HEK293 (cell line): ENCODE results near the gene ZBBX.

Source experiments
- CTCF ChIA-PET: fragments of 350-600 bp; formaldehyde crosslinking; extraction: SDS; loops from one replicate; lab custom pipeline; 2021; ENCODE audit warnings: antibody characterized with exemption; lab: Yijun Ruan, JAX
- POLR2A ChIA-PET: fragments of 300-600 bp; formaldehyde crosslinking; extraction: SDS; loops from one replicate; lab custom pipeline; 2020; ENCODE audit warnings: antibody characterized with exemption, inconsistent platforms; lab: Yijun Ruan, JAX
- H3K27ac ChIP-seq: fragments of 200-500 bp; sonication (Bioruptor generic); 2 replicates; pipeline ENCODE4 v1.5.1; 2014; ENCODE audit warnings: low read depth, low read length, control low read depth, inconsistent platforms; ENCODE audit errors: extremely low read depth
- H3K36me3 ChIP-seq, 2 experiments: fragments of 200-500 bp in 1 of 2; sonication (Bioruptor generic) in 1 of 2; 1 replicate in 1 of 2; 2 replicates in 1 of 2; pipeline ENCODE4 v1.5.1; 2014 to 2017; ENCODE audit warnings: inconsistent platforms in 2 of 2, low read length in 2 of 2; ENCODE audit not compliant: control insufficient read depth in 2 of 2, insufficient read depth in 1 of 2
- H3K4me1 ChIP-seq: fragments of 200-500 bp; sonication (Bioruptor generic); 2 replicates; pipeline ENCODE4 v1.5.1; 2014; ENCODE audit warnings: mild to moderate bottlenecking, low read length, inconsistent platforms; ENCODE audit not compliant: control insufficient read depth, insufficient read depth
- H3K4me3 ChIP-seq: 2 replicates; pipeline ENCODE4 v1.5.1; 2011; ENCODE audit warnings: low read depth, mild to moderate bottlenecking, control low read depth, low read length, moderate library complexity
- H3K9me3 ChIP-seq: fragments of 200-500 bp; sonication (Bioruptor generic); 2 replicates; pipeline ENCODE4 v1.5.1; 2014; ENCODE audit warnings: low read depth, low read length, inconsistent platforms; ENCODE audit not compliant: control insufficient read depth, insufficient read depth
- FEZF1 ChIP-seq: fragments of 450-650 bp; formaldehyde crosslinking; IDR thresholded peaks from 2 replicates; pipeline ENCODE4 v1.5.1; 2016; ENCODE audit warnings: missing biosample characterization, missing genetic modification characterization
- GLI4 ChIP-seq: fragments of 450-650 bp; formaldehyde crosslinking; IDR thresholded peaks from 2 replicates; pipeline ENCODE4 v1.5.1; 2016; ENCODE audit warnings: missing biosample characterization, missing genetic modification characterization
- HOXC10 ChIP-seq: sonication (generic); formaldehyde crosslinking; IDR thresholded peaks from 2 replicates; pipeline ENCODE4 v1.8.1; 2023; ENCODE audit warnings: mild to moderate bottlenecking, missing genetic modification reagents
- KLF10 ChIP-seq: fragments of 450-650 bp; IDR thresholded peaks from 2 replicates; pipeline ENCODE4 v1.5.1; 2018; ENCODE audit warnings: missing biosample characterization, mild to moderate bottlenecking, missing genetic modification characterization
- SALL2 ChIP-seq: fragments of 450-650 bp; formaldehyde crosslinking; IDR thresholded peaks from 2 replicates; pipeline ENCODE4 v1.5.0; 2017; ENCODE audit warnings: missing biosample characterization, mild to moderate bottlenecking, missing genetic modification characterization, borderline replicate concordance
- TCF7L2 ChIP-seq: IDR thresholded peaks from 2 replicates; pipeline ENCODE4 v1.6.1; 2011; ENCODE audit warnings: low read depth, mild to moderate bottlenecking, inconsistent platforms, low read length, moderate library complexity, borderline replicate concordance
- ZFP41 ChIP-seq: fragments of 450-650 bp; formaldehyde crosslinking; IDR thresholded peaks from 2 replicates; pipeline ENCODE4 v1.5.1; 2016; ENCODE audit warnings: missing biosample characterization, missing genetic modification characterization, borderline replicate concordance
- ZIC2 ChIP-seq: fragments of 450-650 bp; formaldehyde crosslinking; IDR thresholded peaks from 2 replicates; pipeline ENCODE4 v1.5.1; 2016; ENCODE audit warnings: missing biosample characterization, missing genetic modification characterization
- ZNF10 ChIP-seq: fragments of 450-650 bp; formaldehyde crosslinking; IDR thresholded peaks from 2 replicates; pipeline ENCODE4 v1.5.1; 2017; ENCODE audit warnings: missing biosample characterization, missing genetic modification characterization
- ZNF121 ChIP-seq: fragments of 450-650 bp; formaldehyde crosslinking; IDR thresholded peaks from 2 replicates; pipeline ENCODE4 v1.5.1; 2016; ENCODE audit warnings: missing biosample characterization, missing genetic modification characterization
- ZNF138 ChIP-seq: fragments of 450-650 bp; formaldehyde crosslinking; IDR thresholded peaks from 2 replicates; pipeline ENCODE4 v1.5.1; 2016; ENCODE audit warnings: missing biosample characterization, missing genetic modification characterization, borderline replicate concordance
- ZNF175 ChIP-seq: fragments of 450-650 bp; formaldehyde crosslinking; IDR thresholded peaks from 2 replicates; pipeline ENCODE4 v1.5.1; 2016; ENCODE audit warnings: missing biosample characterization, missing genetic modification characterization
- ZNF221 ChIP-seq: fragments of 450-650 bp; formaldehyde crosslinking; IDR thresholded peaks from 2 replicates; pipeline ENCODE4 v1.5.1; 2017; ENCODE audit warnings: missing biosample characterization, missing genetic modification characterization, borderline replicate concordance
- ZNF48 ChIP-seq: fragments of 450-650 bp; formaldehyde crosslinking; IDR thresholded peaks from 2 replicates; pipeline ENCODE4 v1.5.1; 2016; ENCODE audit warnings: missing biosample characterization, missing genetic modification characterization
- ZNF510 ChIP-seq: fragments of 450-650 bp; formaldehyde crosslinking; IDR thresholded peaks from 2 replicates; pipeline ENCODE4 v1.5.1; 2018; ENCODE audit warnings: mild to moderate bottlenecking, missing genetic modification characterization, missing biosample characterization; ENCODE audit not compliant: insufficient replicate concordance
- ZNF580 ChIP-seq: fragments of 450-650 bp; formaldehyde crosslinking; IDR thresholded peaks from 2 replicates; pipeline ENCODE4 v1.5.1; 2016; ENCODE audit warnings: missing biosample characterization, missing genetic modification characterization
- ZNF692 ChIP-seq: fragments of 450-650 bp; formaldehyde crosslinking; IDR thresholded peaks from 2 replicates; pipeline ENCODE4 v1.5.1; 2016; ENCODE audit warnings: missing biosample characterization, missing genetic modification characterization
- ZNF776 ChIP-seq: fragments of 450-650 bp; formaldehyde crosslinking; IDR thresholded peaks from 2 replicates; pipeline ENCODE4 v1.5.0; 2017; ENCODE audit warnings: missing biosample characterization, missing genetic modification characterization, borderline replicate concordance
- ZNF785 ChIP-seq: fragments of 450-650 bp; formaldehyde crosslinking; IDR thresholded peaks from 2 replicates; pipeline ENCODE4 v1.5.1; 2016; ENCODE audit warnings: missing biosample characterization, missing genetic modification characterization
- ZNF791 ChIP-seq: fragments of 450-650 bp; formaldehyde crosslinking; IDR thresholded peaks from 2 replicates; pipeline ENCODE4 v1.5.1; 2016; ENCODE audit warnings: missing biosample characterization, missing genetic modification characterization
- ZNF830 ChIP-seq: fragments of 450-650 bp; IDR thresholded peaks from 2 replicates; pipeline ENCODE4 v1.5.0; 2018; ENCODE audit warnings: missing biosample characterization, missing genetic modification characterization, low read depth, mild to moderate bottlenecking, moderate library complexity
- TF ChIP-seq, protein P1 (sequence below): fragments of 450-650 bp; formaldehyde crosslinking; IDR thresholded peaks from 2 replicates; pipeline ENCODE4 v1.5.1; 2017; ENCODE audit warnings: missing biosample characterization, missing genetic modification characterization
- TF ChIP-seq, protein P2 (sequence below): fragments of 450-650 bp; formaldehyde crosslinking; IDR thresholded peaks from 2 replicates; pipeline ENCODE4 v1.5.1; 2017; ENCODE audit warnings: missing biosample characterization, missing genetic modification characterization
- TF ChIP-seq, protein P3 (sequence below): fragments of 450-650 bp; formaldehyde crosslinking; IDR thresholded peaks from 2 replicates; pipeline ENCODE4 v1.5.1; 2017; ENCODE audit warnings: missing biosample characterization, missing genetic modification characterization
- TF ChIP-seq, protein P4 (sequence below): fragments of 450-650 bp; formaldehyde crosslinking; IDR thresholded peaks from 2 replicates; pipeline ENCODE4 v1.5.1; 2017; ENCODE audit warnings: missing biosample characterization, missing genetic modification characterization

ZBBX gene

DNA sequence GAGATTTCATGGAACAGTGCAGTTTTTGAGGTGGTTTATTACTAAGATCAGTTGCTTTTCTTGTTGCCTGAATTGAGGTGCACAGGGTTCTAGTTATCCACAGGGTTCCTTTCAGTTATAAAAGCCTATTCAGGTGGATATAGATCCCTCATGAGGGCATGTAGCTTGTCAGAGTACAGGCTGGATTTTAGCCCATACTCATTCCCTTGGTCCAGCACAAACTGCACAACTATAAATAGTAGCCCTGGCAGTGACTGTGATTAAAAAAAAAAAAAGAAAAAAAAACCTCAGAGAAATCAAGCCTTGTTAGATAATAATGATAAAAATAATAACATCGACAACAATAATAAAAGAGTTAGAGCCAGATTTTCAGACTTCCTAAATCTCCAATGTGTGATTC lies 154.3 kb downstream of the ZBBX start (continued):
- no peak for TF ChIP-seq GLI4 (tag by site-specific recombination)
- TF ChIP-seq ZNF121 (tag by site-specific recombination), result no peak
- no peak for TF ChIP-seq ZNF48 (tag by site-specific recombination)
- TF ChIP-seq ZNF175 (tag by site-specific recombination), result no peak
- TF ChIP-seq TCF7L2, result no peak
- no peak for TF ChIP-seq ZNF785

GRCh38 chr3:167209011-167209410 lies 171.1 kb downstream of the ZBBX start:
- Histone ChIP-seq H3K36me3 (no peaks in the 10 kb centered on the region), H3K27ac (no peak overlapping the region), H3K9me3 (no peaks in the 10 kb centered on the region), H3K4me3 (no peak overlapping the region), H3K4me1 (no peaks in the 10 kb centered on the region)
- TF ChIP-seq ZNF692 (no peak), HOXC10 (CRISPR knock-in tag) (no peak), ZNF830 (no peak), ZNF10 (tag by site-specific recombination) (no peak), ZFP41 (tag by site-specific recombination) (no peak)
- TF ChIP-seq, protein P1, sequence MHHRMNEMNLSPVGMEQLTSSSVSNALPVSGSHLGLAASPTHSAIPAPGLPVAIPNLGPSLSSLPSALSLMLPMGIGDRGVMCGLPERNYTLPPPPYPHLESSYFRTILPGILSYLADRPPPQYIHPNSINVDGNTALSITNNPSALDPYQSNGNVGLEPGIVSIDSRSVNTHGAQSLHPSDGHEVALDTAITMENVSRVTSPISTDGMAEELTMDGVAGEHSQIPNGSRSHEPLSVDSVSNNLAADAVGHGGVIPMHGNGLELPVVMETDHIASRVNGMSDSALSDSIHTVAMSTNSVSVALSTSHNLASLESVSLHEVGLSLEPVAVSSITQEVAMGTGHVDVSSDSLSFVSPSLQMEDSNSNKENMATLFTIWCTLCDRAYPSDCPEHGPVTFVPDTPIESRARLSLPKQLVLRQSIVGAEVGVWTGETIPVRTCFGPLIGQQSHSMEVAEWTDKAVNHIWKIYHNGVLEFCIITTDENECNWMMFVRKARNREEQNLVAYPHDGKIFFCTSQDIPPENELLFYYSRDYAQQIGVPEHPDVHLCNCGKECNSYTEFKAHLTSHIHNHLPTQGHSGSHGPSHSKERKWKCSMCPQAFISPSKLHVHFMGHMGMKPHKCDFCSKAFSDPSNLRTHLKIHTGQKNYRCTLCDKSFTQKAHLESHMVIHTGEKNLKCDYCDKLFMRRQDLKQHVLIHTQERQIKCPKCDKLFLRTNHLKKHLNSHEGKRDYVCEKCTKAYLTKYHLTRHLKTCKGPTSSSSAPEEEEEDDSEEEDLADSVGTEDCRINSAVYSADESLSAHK (tag by site-specific recombination), result no peak
- TF ChIP-seq, protein P2, sequence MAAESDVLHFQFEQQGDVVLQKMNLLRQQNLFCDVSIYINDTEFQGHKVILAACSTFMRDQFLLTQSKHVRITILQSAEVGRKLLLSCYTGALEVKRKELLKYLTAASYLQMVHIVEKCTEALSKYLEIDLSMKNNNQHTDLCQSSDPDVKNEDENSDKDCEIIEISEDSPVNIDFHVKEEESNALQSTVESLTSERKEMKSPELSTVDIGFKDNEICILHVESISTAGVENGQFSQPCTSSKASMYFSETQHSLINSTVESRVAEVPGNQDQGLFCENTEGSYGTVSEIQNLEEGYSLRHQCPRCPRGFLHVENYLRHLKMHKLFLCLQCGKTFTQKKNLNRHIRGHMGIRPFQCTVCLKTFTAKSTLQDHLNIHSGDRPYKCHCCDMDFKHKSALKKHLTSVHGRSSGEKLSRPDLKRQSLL (tag by site-specific recombination), result no peak
- TF ChIP-seq, protein P3, sequence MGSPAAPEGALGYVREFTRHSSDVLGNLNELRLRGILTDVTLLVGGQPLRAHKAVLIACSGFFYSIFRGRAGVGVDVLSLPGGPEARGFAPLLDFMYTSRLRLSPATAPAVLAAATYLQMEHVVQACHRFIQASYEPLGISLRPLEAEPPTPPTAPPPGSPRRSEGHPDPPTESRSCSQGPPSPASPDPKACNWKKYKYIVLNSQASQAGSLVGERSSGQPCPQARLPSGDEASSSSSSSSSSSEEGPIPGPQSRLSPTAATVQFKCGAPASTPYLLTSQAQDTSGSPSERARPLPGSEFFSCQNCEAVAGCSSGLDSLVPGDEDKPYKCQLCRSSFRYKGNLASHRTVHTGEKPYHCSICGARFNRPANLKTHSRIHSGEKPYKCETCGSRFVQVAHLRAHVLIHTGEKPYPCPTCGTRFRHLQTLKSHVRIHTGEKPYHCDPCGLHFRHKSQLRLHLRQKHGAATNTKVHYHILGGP (tag by site-specific recombination), result no peak
- ChIA-PET CTCF (no interaction called here), POLR2A (no interaction called here)

DNA sequence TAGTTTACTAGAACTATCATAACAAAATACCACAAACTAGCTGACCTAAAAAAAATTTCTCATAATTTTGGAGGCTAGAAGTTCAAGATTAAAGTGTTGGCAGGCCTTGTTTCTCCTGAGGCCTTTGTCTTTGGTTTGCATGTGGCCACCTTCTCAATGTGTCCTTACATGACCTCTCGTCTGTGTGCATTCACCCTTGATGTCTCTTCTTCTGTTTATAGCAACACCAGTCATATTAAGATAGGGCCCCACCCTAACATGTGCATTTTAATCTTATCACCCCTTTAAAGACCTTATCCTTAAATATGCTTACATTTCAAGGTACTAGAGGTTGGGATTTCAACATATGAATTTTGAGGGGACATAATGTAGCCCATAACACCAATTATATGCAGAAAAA lies 177.0 kb downstream of the ZBBX start:
- Histone ChIP-seq H3K9me3 (no peaks in the 10 kb centered on the region), H3K27ac (no peak overlapping the region), H3K4me3 (no peak overlapping the region), H3K4me1 (no peaks in the 10 kb centered on the region), H3K36me3 (no peaks in the 10 kb centered on the region)
- ChIA-PET CTCF (interaction anchor here (0.7 kb wide), 1 partner anchor 728 kb away, joined by 3 read pairs; no protein-coding TSS in a partner anchor), POLR2A (no interaction called here)
- TF ChIP-seq ZNF580 (no peak), ZNF791 (tag by site-specific recombination) (no peak), KLF10 (tag by site-specific recombination) (no peak), ZNF776 (no peak), SALL2 (tag by site-specific recombination) (no peak), ZNF138 (tag by site-specific recombination) (no peak), ZNF510 (tag by site-specific recombination) (no peak), ZIC2 (tag by site-specific recombination) (no peak), FEZF1 (tag by site-specific recombination) (no peak), ZNF221 (no peak)
- TF ChIP-seq, protein P4, sequence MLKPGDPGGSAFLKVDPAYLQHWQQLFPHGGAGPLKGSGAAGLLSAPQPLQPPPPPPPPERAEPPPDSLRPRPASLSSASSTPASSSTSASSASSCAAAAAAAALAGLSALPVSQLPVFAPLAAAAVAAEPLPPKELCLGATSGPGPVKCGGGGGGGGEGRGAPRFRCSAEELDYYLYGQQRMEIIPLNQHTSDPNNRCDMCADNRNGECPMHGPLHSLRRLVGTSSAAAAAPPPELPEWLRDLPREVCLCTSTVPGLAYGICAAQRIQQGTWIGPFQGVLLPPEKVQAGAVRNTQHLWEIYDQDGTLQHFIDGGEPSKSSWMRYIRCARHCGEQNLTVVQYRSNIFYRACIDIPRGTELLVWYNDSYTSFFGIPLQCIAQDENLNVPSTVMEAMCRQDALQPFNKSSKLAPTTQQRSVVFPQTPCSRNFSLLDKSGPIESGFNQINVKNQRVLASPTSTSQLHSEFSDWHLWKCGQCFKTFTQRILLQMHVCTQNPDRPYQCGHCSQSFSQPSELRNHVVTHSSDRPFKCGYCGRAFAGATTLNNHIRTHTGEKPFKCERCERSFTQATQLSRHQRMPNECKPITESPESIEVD (tag by site-specific recombination), result no peak
- TF ChIP-seq, protein P3 (tag by site-specific recombination), result no peak
